T-helper 2 cell treated with Interferon-gamma antibody and Interleukin-4, amounts not matched to agents 5 μg/mL and 100 μg/mL, for 36 hours (primary cell): ENCODE results near the gene SP9.

ENCODE experiments used
- DNase-seq: peaks from one replicate; pipeline ENCODE4 v3.0.0; 2021; ENCODE audit warnings: low spot score
- H3K27ac Mint-ChIP-seq: one replicate; pipeline ENCODE4 v1.8.0; 2021; ENCODE audit warnings: mild to moderate bottlenecking, mixed read lengths
- H3K27me3 Mint-ChIP-seq: one replicate; pipeline ENCODE4 v1.8.0; 2021; ENCODE audit warnings: low read depth, mixed read lengths
- H3K36me3 Mint-ChIP-seq: one replicate; pipeline ENCODE4 v1.8.0; 2021; ENCODE audit warnings: low read depth, mixed read lengths
- H3K4me1 Mint-ChIP-seq: one replicate; pipeline ENCODE4 v1.8.0; 2021; ENCODE audit warnings: low read depth, mixed read lengths
- H3K4me3 Mint-ChIP-seq: one replicate; pipeline ENCODE4 v1.8.0; 2022; ENCODE audit warnings: mild to moderate bottlenecking, moderate library complexity, mixed read lengths
- H3K9me3 Mint-ChIP-seq: one replicate; pipeline ENCODE4 v1.8.0; 2021; ENCODE audit warnings: mixed read lengths

SP9 gene

DNA sequence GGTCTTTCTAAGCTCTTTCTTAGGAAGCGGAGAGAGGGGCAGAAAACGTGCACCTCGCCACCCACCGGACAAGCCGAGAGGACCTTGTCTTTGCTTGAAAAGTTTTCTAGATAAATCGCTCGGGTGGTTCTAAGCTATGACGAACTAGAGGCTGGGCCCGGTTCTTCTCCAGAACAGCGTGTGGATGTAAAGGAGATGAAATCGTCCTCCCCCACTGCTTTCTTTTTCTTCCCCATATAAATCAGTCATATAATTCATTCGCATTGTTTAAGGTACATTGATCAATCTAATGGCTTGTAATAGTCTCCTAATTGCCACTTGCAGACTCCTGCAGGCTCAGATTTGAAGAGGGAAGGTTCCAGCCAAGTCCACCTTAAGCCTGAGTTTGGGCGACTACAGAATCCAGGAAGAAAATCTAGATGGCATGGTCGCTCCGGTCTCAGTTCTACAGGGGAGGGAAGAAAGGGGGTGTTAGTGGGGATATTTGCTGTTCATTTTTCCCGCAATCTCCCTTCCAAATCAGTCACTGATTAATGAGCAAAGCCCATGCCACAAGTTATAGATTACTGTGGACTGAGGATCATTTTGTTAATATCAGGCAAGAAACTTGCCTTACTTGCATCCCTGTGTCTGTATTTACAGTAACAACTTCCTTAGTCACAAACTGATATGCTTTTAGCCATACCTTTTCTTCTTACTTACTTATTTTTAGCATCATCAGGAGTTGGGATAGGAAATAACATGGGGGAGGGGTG, 5.6 kb upstream of the SP9 start:
- Mint-ChIP-seq H3K4me3 (no peak overlapping the region), H3K27ac (peak overlapping the region; percentile 8), H3K36me3 (peaks cover 5% of the 10 kb centered on the region), H3K4me1 (peaks cover 32% of the 10 kb centered on the region), H3K27me3 (peaks cover 95% of the 10 kb centered on the region), H3K9me3 (no peaks in the 10 kb centered on the region)
- no peak for DNase-seq

DNA sequence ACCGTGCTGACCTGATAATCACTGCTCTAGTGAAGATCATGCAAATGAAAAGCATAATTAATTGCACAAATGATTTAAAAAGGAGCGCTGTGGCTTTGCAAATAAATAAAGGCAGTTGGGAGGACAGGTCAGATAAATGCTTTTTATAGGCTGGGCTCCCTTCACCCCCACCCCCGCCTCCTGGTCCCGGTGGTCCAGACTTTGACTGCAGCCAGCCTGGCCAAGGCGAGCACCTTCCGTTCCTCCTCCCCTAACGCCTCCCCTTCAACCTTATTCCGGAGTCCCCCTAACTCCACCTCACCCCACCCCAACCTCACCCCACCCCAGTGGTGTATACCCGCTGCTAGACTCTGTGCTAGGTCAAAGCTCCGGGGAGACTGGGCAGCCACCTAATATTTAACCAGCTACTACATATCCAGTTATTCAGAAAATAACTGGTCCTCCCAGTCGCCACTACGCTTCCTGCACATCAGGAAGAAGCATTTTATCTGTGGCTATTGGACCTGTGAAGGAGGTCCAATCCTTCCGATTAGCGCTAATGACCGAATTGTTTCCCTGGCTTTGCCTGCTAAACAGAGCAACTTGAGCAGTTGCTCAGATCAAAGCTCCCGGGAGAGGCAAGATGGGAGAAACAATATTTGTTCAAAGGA, 3.7 kb upstream of the SP9 start:
- no peaks in the 10 kb centered on the region for H3K9me3 Mint-ChIP-seq
- DNase-seq, result no peak
- H3K27ac Mint-ChIP-seq, result no peak overlapping the region
- H3K36me3 Mint-ChIP-seq, result peaks cover 5% of the 10 kb centered on the region
- peaks cover 86% of the 10 kb centered on the region for H3K27me3 Mint-ChIP-seq
- no peak overlapping the region for H3K4me3 Mint-ChIP-seq
- H3K4me1 Mint-ChIP-seq, result peaks cover 38% of the 10 kb centered on the region

DNA sequence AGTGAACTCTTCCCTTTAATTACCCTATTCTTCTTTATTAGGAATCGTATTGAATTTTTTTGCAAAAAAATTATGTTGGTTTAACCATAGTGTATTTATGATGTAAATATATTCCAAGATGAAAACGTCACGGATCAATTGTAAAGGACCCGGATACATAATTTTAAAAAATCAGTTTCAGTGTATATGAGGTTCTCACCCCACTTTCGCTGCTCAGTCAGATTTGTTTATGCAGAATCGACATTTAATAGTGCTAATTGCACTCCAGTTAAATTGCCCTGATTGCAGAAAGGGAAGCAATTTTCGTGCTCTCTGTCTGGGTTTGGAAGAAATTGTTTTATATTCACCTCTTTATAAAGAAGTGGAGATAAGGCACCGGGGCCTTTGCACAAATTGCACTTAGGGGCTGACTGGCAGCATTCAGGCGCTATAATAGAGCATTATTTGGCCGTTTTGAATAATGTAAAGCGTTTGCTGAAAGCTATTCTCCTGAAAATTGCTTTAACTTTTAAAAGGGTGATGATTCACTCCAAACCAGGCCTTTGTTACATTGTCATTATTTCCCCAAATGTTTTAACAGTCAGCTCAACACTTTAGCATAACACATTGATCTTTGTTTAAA, 3.0 kb upstream of the SP9 start:
- Mint-ChIP-seq H3K4me3 (no peak overlapping the region), H3K4me1 (peaks cover 37% of the 10 kb centered on the region), H3K27me3 (peaks cover 82% of the 10 kb centered on the region), H3K27ac (no peak overlapping the region), H3K9me3 (no peaks in the 10 kb centered on the region), H3K36me3 (peaks cover 5% of the 10 kb centered on the region)
- no peak for DNase-seq

DNA sequence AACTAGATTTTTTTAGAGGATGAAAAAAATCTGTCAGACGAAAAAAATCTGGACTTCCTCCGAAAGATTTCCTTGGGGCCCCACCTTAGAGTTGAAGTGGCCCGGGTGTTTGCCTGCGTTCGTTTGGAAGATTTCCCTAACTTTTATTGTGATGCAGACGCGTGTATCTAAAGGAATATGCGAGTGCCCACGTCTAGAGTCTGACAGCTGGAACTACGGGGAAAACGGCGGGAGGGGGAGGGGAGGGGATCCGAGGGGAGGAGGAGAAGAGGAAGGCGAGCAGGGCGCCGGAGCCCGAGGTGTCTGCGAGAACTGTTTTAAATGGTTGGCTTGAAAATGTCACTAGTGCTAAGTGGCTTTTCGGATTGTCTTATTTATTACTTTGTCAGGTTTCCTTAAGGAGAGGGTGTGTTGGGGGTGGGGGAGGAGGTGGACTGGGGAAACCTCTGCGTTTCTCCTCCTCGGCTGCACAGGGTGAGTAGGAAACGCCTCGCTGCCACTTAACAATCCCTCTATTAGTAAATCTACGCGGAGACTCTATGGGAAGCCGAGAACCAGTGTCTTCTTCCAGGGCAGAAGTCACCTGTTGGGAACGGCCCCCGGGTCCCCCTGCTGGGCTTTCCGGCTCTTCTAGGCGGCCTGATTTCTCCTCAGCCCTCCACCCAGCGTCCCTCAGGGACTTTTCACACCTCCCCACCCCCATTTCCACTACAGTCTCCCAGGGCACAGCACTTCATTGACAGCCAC, 2.4 kb upstream of the SP9 start:
- H3K4me3 Mint-ChIP-seq, result peak overlapping the region; percentile 34
- H3K27me3 Mint-ChIP-seq, result peaks cover 76% of the 10 kb centered on the region
- DNase-seq, result no peak
- peaks cover 32% of the 10 kb centered on the region for H3K4me1 Mint-ChIP-seq
- no peaks in the 10 kb centered on the region for H3K9me3 Mint-ChIP-seq
- peak overlapping the region; percentile 45 for H3K27ac Mint-ChIP-seq
- H3K36me3 Mint-ChIP-seq, result peaks cover 3% of the 10 kb centered on the region

DNA sequence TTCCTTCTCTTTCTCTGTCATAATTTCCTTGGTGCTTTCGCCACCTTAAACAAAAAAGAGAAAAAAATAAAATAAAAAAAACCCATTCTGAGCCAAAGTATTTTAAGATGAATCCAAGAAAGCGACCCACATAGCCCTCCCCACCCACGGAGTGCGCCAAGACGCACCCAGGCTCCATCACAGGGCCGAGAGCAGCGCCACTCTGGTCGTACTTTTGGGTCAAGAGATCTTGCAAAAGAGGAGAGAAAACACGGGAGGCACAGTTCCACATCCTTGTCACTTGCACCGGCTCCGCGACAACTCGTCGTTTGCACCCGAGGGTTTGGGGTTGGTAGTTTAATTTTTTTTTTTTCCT, 1.8 kb upstream of the SP9 start:
- peak overlapping the region; percentile 45 for H3K4me3 Mint-ChIP-seq
- H3K27me3 Mint-ChIP-seq, result peaks cover 75% of the 10 kb centered on the region
- peak overlapping the region; percentile 45 for H3K27ac Mint-ChIP-seq
- DNase-seq, result no peak
- H3K9me3 Mint-ChIP-seq, result no peaks in the 10 kb centered on the region
- H3K36me3 Mint-ChIP-seq, result no peaks in the 10 kb centered on the region
- peaks cover 31% of the 10 kb centered on the region for H3K4me1 Mint-ChIP-seq

DNA sequence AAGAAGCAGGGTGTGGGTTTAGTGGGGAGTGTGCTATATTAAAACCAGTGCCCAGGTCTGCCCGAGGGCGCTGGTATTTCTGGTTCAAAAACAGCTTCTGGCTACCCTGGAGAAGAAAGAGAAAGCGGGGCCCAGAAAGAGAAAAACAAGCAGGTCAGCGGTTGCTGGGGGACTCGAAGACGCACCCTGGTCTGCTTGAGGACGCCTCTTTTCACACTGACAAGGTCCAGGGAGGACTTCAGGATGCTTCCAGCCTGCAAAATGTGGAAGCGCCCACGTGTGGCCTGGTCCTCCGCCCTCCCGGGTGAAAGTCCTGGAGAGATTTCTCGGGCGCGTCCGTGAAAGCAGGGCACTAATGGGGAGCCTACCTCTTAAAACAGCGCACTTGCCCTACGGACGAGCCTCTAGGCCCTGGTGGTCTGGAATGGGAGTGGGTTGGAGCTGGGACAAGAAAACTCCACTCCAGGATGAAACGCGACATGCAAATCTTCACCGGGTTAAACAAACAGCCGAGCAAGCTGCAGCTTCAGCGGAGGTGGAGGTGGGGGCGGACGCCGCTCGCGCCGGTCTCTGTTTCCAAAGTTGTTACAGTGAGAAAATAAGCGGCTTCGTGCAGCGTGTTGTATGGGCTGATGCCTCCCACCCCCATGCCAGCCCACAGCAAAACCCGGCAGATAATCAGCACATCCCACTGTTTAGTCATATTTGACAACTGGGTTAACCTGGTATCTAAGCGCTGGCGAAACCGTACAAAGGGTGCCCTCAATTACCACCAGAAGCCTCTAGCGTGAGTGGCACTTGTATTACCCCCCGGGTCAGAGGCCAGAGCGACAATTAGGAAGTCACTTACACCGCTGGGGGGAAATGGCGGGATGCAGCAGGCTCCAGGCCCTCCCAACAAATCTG, 1.1 kb upstream of the SP9 start:
- H3K27ac Mint-ChIP-seq, result peak overlapping the region; percentile 68
- no peak for DNase-seq
- no peaks in the 10 kb centered on the region for H3K9me3 Mint-ChIP-seq
- no peaks in the 10 kb centered on the region for H3K36me3 Mint-ChIP-seq
- peak overlapping the region; percentile 45 for H3K4me3 Mint-ChIP-seq
- H3K4me1 Mint-ChIP-seq, result peaks cover 29% of the 10 kb centered on the region
- H3K27me3 Mint-ChIP-seq, result peaks cover 74% of the 10 kb centered on the region

DNA sequence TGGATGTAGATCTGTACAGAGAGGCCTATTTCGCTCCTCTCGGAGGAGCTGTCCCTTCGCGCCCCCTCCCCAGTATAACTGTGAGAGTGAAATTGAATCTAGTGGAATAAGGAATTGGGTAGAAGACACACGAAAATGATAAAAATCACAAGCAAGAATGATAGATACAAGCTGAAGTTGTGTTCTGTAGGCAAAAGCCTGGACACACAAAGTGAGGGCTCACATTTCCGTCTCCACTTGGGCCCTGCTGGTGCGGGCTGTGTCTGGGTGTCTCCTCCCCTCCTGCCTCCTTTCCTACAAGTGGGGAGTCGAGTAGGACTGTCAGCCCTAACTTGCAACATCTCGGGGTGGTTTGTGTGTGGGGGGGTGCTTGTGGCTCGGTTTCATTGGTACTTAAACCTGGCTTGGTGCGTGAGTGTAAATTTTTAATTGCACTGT, 457 bp upstream of the SP9 start:
- Mint-ChIP-seq H3K27me3 (peaks cover 74% of the 10 kb centered on the region), H3K36me3 (no peaks in the 10 kb centered on the region), H3K27ac (peak overlapping the region; percentile 68), H3K4me3 (peak overlapping the region; percentile 45), H3K9me3 (no peaks in the 10 kb centered on the region), H3K4me1 (peaks cover 25% of the 10 kb centered on the region)
- no peak for DNase-seq

DNA sequence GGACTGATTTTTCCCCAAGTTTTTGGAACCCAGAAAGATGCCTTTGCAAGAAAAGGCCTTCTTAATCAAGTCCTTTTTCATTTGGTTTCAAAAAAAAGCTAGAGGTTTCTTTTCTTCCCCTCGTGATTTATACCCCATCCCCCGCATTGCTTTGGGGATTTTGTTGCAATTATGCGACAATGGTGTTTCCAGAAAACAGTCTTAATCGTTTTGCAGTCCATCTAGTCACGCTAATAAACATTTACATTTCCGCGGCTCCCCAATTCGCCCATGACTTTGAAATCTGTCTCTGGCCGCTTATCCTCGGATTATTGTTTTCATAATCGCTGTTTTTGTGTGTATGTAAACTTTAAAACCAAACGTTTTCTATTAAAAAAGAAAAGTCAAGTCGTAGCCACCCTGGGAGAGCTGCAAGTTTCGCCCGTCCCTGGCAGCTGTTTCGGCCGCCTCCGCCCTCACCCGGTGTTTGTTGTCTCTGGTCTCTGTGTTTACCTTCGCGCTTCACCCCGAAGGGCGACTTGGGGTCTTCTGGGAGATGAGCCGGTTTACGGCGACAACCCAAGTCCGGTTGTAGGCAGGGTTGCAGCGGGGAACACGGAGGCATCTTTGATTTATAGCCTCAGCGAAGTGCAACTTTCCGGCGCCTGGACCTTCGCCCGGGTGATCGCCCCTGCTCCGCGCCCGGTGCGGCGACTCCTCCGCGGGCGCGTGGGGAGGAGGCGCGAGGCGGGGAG, 667 bp downstream of the SP9 start:
- Mint-ChIP-seq H3K9me3 (no peaks in the 10 kb centered on the region), H3K4me3 (peak overlapping the region; percentile 61), H3K27ac (peak overlapping the region; percentile 60), H3K36me3 (no peaks in the 10 kb centered on the region), H3K4me1 (peaks cover 29% of the 10 kb centered on the region), H3K27me3 (peaks cover 72% of the 10 kb centered on the region)
- DNase-seq, result no peak

DNA sequence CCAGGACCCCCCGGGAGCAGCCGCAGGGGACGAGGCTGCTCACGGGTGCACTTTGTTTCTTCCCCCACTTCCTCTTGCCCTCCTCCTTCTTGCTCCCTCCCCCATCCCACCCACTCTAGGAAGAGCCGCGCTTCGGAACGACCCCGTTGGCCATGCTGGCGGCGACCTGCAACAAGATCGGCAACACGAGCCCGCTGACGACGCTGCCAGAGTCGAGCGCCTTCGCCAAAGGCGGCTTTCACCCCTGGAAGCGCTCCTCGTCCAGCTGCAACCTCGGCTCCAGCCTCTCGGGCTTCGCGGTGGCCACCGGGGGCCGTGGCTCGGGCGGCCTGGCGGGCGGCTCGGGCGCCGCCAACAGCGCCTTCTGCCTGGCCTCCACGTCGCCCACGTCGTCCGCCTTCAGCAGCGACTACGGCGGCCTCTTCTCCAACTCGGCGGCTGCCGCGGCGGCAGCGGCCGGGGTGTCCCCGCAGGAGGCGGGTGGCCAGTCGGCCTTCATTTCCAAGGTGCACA, 1.3 kb downstream of the SP9 start:
- DNase-seq, result no peak
- peaks cover 69% of the 10 kb centered on the region for H3K27me3 Mint-ChIP-seq
- H3K9me3 Mint-ChIP-seq, result no peaks in the 10 kb centered on the region
- H3K4me3 Mint-ChIP-seq, result no peak overlapping the region
- H3K36me3 Mint-ChIP-seq, result no peaks in the 10 kb centered on the region
- H3K4me1 Mint-ChIP-seq, result peaks cover 31% of the 10 kb centered on the region
- no peak overlapping the region for H3K27ac Mint-ChIP-seq

DNA sequence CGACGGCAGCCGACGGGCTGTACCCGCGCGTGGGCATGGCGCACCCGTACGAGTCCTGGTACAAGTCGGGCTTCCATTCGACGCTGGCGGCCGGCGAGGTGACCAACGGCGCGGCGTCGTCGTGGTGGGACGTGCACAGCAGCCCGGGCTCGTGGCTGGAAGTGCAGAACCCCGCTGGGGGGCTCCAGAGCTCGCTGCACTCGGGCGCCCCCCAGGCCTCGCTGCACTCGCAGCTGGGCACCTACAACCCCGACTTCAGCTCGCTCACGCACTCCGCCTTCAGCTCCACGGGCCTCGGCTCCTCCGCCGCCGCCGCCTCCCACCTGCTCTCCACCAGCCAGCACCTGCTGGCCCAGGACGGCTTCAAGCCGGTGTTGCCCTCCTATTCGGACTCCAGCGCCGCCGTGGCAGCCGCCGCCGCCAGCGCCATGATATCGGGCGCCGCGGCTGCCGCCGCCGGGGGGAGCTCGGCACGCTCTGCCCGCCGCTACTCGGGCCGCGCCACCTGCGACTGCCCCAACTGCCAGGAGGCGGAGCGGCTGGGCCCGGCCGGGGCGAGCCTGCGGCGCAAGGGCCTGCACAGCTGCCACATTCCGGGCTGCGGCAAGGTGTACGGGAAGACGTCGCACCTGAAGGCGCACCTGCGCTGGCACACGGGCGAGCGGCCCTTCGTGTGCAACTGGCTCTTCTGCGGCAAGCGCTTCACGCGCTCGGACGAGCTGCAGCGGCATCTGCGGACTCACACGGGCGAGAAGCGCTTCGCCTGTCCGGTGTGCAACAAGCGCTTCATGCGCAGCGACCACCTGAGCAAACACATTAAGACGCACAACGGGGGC, 2.0 kb downstream of the SP9 start:
- no peak for DNase-seq
- H3K9me3 Mint-ChIP-seq, result no peaks in the 10 kb centered on the region
- peak overlapping the region; percentile 20 for H3K27ac Mint-ChIP-seq
- peaks cover 69% of the 10 kb centered on the region for H3K27me3 Mint-ChIP-seq
- peaks cover 34% of the 10 kb centered on the region for H3K4me1 Mint-ChIP-seq
- no peaks in the 10 kb centered on the region for H3K36me3 Mint-ChIP-seq
- peak overlapping the region; percentile 45 for H3K4me3 Mint-ChIP-seq

DNA sequence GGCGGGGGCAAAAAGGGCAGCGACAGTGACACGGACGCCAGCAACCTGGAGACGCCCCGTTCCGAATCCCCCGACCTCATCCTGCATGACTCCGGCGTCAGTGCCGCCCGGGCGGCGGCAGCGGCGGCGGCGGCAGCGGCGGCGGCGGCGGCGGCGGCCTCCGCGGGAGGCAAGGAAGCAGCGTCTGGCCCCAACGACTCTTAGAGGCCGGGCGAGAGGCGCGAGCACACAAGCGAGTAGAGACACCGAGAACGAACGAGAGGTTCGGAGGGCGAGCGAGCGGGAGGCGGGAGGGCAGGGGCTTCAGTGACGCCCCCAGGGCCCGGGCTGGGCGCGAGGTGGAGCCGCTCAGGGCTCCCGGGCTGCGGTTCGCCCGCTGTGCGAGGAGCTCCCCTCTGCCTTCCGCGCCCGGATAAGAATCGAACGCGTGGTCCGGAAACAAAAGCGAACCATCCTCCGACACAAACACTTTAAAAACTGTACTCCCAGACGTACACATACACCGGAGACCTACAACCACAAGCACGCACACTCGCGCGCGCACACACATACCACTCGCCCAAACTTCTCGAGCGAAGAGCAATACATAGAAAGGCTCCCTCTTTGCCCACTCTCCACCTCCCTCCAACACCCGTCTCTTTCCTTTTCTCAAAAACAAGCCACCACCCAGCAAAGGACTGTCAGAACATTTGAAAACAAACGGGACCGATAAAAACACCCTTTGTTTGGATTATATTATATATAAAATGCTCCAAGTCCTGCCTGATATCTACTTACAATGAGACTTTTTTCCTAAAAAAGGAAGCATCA, 2.8 kb downstream of the SP9 start:
- Mint-ChIP-seq H3K27me3 (peaks cover 64% of the 10 kb centered on the region), H3K9me3 (no peaks in the 10 kb centered on the region), H3K27ac (peak overlapping the region; percentile 83), H3K36me3 (no peaks in the 10 kb centered on the region), H3K4me3 (peak overlapping the region; percentile 80), H3K4me1 (peaks cover 33% of the 10 kb centered on the region)
- DNase-seq, result no peak
